HEK293 (cell line): ENCODE measurements around the gene TMEM184C.

Source experiments
- GLIS2 ChIP-seq: fragments of 450-650 bp; formaldehyde crosslinking; IDR thresholded peaks from 2 replicates; pipeline ENCODE4 v1.5.1; 2016; ENCODE audit warnings: missing biosample characterization, missing genetic modification characterization
- HOXC10 ChIP-seq: sonication (generic); formaldehyde crosslinking; IDR thresholded peaks from 2 replicates; pipeline ENCODE4 v1.8.1; 2023; ENCODE audit warnings: mild to moderate bottlenecking, missing genetic modification reagents
- HOXD13 ChIP-seq: sonication (generic); formaldehyde crosslinking; IDR thresholded peaks from 2 replicates; pipeline ENCODE4 v1.8.0; 2022; ENCODE audit warnings: missing genetic modification reagents, borderline replicate concordance
- KLF9 ChIP-seq: fragments of 450-650 bp; formaldehyde crosslinking; IDR thresholded peaks from 2 replicates; pipeline ENCODE4 v1.5.1; 2016; ENCODE audit warnings: missing biosample characterization, missing genetic modification characterization, low read depth
- TSHZ1 ChIP-seq: fragments of 450-650 bp; formaldehyde crosslinking; IDR thresholded peaks from 2 replicates; pipeline ENCODE4 v1.5.1; 2016; ENCODE audit warnings: missing biosample characterization, missing genetic modification characterization, borderline replicate concordance
- YY2 ChIP-seq: fragments of 450-650 bp; formaldehyde crosslinking; IDR thresholded peaks from 2 replicates; pipeline ENCODE4 v1.5.1; 2016; ENCODE audit warnings: missing biosample characterization, missing genetic modification characterization
- ZBTB20 ChIP-seq: fragments of 450-650 bp; formaldehyde crosslinking; IDR thresholded peaks from 2 replicates; pipeline ENCODE4 v1.5.1; 2016; ENCODE audit warnings: missing biosample characterization, missing genetic modification characterization
- ZIC2 ChIP-seq: fragments of 450-650 bp; formaldehyde crosslinking; IDR thresholded peaks from 2 replicates; pipeline ENCODE4 v1.5.1; 2016; ENCODE audit warnings: missing biosample characterization, missing genetic modification characterization
- ZNF114 ChIP-seq: fragments of 450-650 bp; formaldehyde crosslinking; IDR thresholded peaks from 2 replicates; pipeline ENCODE4 v1.5.0; 2017; ENCODE audit warnings: missing biosample characterization, missing genetic modification characterization
- ZNF138 ChIP-seq: fragments of 450-650 bp; formaldehyde crosslinking; IDR thresholded peaks from 2 replicates; pipeline ENCODE4 v1.5.1; 2016; ENCODE audit warnings: missing biosample characterization, missing genetic modification characterization, borderline replicate concordance
- ZNF174 ChIP-seq: fragments of 450-650 bp; formaldehyde crosslinking; IDR thresholded peaks from 2 replicates; pipeline ENCODE4 v1.5.0; 2017; ENCODE audit warnings: missing biosample characterization, mild to moderate bottlenecking, missing genetic modification characterization
- ZNF184 ChIP-seq: fragments of 450-650 bp; IDR thresholded peaks from 2 replicates; pipeline ENCODE4 v1.5.1; 2018; ENCODE audit warnings: missing biosample characterization, mild to moderate bottlenecking, missing genetic modification characterization
- ZNF2 ChIP-seq: fragments of 450-650 bp; formaldehyde crosslinking; IDR thresholded peaks from 2 replicates; pipeline ENCODE4 v1.5.1; 2016; ENCODE audit warnings: missing biosample characterization, missing genetic modification characterization
- ZNF214 ChIP-seq: fragments of 450-650 bp; formaldehyde crosslinking; IDR thresholded peaks from 2 replicates; pipeline ENCODE4 v1.5.1; 2017; ENCODE audit warnings: missing biosample characterization, mild to moderate bottlenecking, missing genetic modification characterization, borderline replicate concordance
- ZNF221 ChIP-seq: fragments of 450-650 bp; formaldehyde crosslinking; IDR thresholded peaks from 2 replicates; pipeline ENCODE4 v1.5.1; 2017; ENCODE audit warnings: missing biosample characterization, missing genetic modification characterization, borderline replicate concordance
- ZNF292 ChIP-seq: fragments of 450-650 bp; formaldehyde crosslinking; IDR thresholded peaks from 2 replicates; pipeline ENCODE4 v1.5.1; 2016; ENCODE audit warnings: low read depth, missing biosample characterization, missing genetic modification characterization, borderline replicate concordance
- ZNF302 ChIP-seq: fragments of 450-650 bp; formaldehyde crosslinking; IDR thresholded peaks from 2 replicates; pipeline ENCODE4 v1.5.1; 2016; ENCODE audit warnings: missing biosample characterization, missing genetic modification characterization, low read depth
- ZNF37A ChIP-seq: fragments of 450-650 bp; IDR thresholded peaks from 2 replicates; pipeline ENCODE4 v1.5.1; 2018; ENCODE audit warnings: missing biosample characterization, missing genetic modification characterization
- ZNF518A ChIP-seq: fragments of 450-650 bp; formaldehyde crosslinking; conservative IDR thresholded peaks from 2 replicates; pipeline ENCODE4 v1.5.1; 2016; ENCODE audit warnings: low read depth, missing biosample characterization, missing genetic modification characterization
- ZNF548 ChIP-seq: fragments of 450-650 bp; formaldehyde crosslinking; IDR thresholded peaks from 2 replicates; pipeline ENCODE4 v1.5.1; 2016; ENCODE audit warnings: missing biosample characterization, missing genetic modification characterization
- ZNF558 ChIP-seq: fragments of 450-650 bp; formaldehyde crosslinking; IDR thresholded peaks from 2 replicates; pipeline ENCODE4 v1.5.1; 2016; ENCODE audit warnings: missing biosample characterization, missing genetic modification characterization
- ZNF585B ChIP-seq: fragments of 450-650 bp; formaldehyde crosslinking; IDR thresholded peaks from 2 replicates; pipeline ENCODE4 v1.5.1; 2016; ENCODE audit warnings: missing biosample characterization, missing genetic modification characterization
- ZNF600 ChIP-seq: fragments of 450-650 bp; formaldehyde crosslinking; IDR thresholded peaks from 2 replicates; pipeline ENCODE4 v1.5.1; 2016; ENCODE audit warnings: missing biosample characterization, missing genetic modification characterization
- ZNF747 ChIP-seq: fragments of 450-650 bp; formaldehyde crosslinking; IDR thresholded peaks from 2 replicates; pipeline ENCODE4 v1.5.1; 2016; ENCODE audit warnings: missing biosample characterization, missing genetic modification characterization
- ZNF768 ChIP-seq: fragments of 450-650 bp; formaldehyde crosslinking; IDR thresholded peaks from 2 replicates; pipeline ENCODE4 v1.5.1; 2018; ENCODE audit warnings: missing biosample characterization, mild to moderate bottlenecking, missing genetic modification characterization
- ZNF785 ChIP-seq: fragments of 450-650 bp; formaldehyde crosslinking; IDR thresholded peaks from 2 replicates; pipeline ENCODE4 v1.5.1; 2016; ENCODE audit warnings: missing biosample characterization, missing genetic modification characterization
- ZNF791 ChIP-seq: fragments of 450-650 bp; formaldehyde crosslinking; IDR thresholded peaks from 2 replicates; pipeline ENCODE4 v1.5.1; 2016; ENCODE audit warnings: missing biosample characterization, missing genetic modification characterization
- ZXDB ChIP-seq: fragments of 450-650 bp; formaldehyde crosslinking; IDR thresholded peaks from 2 replicates; pipeline ENCODE4 v1.5.1; 2016; ENCODE audit warnings: missing biosample characterization, missing genetic modification characterization
- TF ChIP-seq, protein P1 (sequence below): fragments of 450-650 bp; formaldehyde crosslinking; IDR thresholded peaks from 2 replicates; pipeline ENCODE4 v1.5.1; 2016; ENCODE audit warnings: missing biosample characterization, missing genetic modification characterization
- TF ChIP-seq, protein P2 (sequence below): fragments of 450-650 bp; formaldehyde crosslinking; IDR thresholded peaks from 2 replicates; pipeline ENCODE4 v1.5.1; 2016; ENCODE audit warnings: missing biosample characterization, missing genetic modification characterization, low read depth

The TMEM184C gene

GRCh38 chr4:147617173-147617840, at the start of gene TMEM184C (continued):
- TF ChIP-seq, protein P1, sequence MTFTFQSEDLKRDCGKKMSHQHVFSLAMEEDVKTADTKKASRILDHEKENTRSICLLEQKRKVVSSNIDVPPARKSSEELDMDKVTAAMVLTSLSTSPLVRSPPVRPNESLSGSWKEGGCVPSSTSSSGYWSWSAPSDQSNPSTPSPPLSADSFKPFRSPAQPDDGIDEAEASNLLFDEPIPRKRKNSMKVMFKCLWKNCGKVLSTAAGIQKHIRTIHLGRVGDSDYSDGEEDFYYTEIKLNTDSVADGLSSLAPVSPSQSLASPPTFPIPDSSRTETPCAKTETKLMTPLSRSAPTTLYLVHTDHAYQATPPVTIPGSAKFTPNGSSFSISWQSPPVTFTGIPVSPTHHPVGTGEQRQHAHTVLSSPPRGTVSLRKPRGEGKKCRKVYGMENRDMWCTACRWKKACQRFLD (tag by site-specific recombination): no peak
- TF ChIP-seq ZBTB20 (tag by site-specific recombination) (no peak; the same call in 1 of the 2 replicates), TSHZ1 (tag by site-specific recombination) (no peak), ZNF292 (no peak), HOXD13 (CRISPR knock-in tag) (no peak), ZNF747 (tag by site-specific recombination) (no peak), ZNF558 (tag by site-specific recombination) (no peak), ZIC2 (tag by site-specific recombination) (no peak), ZNF585B (no peak), ZNF114 (tag by site-specific recombination) (no peak), ZNF768 (tag by site-specific recombination) (no peak), HOXC10 (no peak), ZNF785 (tag by site-specific recombination) (no peak), ZNF2 (tag by site-specific recombination) (0 out of 2 replicates have a peak, but pooled peaks have one; percentile 12), ZNF548 (tag by site-specific recombination) (no peak), ZXDB (tag by site-specific recombination) (peak; percentile 98), ZNF600 (tag by site-specific recombination) (no peak), ZNF184 (no peak), KLF9 (tag by site-specific recombination) (peak; percentile 61), ZNF302 (tag by site-specific recombination) (no peak), GLIS2 (tag by site-specific recombination) (peak; percentile 62), ZNF174 (tag by site-specific recombination) (no peak), YY2 (no peak), ZNF37A (no peak), ZNF221 (tag by site-specific recombination) (no peak), ZNF518A (tag by site-specific recombination) (peak; percentile 87), ZNF791 (tag by site-specific recombination) (no peak), ZNF214 (tag by site-specific recombination) (no peak), ZNF138 (tag by site-specific recombination) (no peak)
- TF ChIP-seq, protein P2, sequence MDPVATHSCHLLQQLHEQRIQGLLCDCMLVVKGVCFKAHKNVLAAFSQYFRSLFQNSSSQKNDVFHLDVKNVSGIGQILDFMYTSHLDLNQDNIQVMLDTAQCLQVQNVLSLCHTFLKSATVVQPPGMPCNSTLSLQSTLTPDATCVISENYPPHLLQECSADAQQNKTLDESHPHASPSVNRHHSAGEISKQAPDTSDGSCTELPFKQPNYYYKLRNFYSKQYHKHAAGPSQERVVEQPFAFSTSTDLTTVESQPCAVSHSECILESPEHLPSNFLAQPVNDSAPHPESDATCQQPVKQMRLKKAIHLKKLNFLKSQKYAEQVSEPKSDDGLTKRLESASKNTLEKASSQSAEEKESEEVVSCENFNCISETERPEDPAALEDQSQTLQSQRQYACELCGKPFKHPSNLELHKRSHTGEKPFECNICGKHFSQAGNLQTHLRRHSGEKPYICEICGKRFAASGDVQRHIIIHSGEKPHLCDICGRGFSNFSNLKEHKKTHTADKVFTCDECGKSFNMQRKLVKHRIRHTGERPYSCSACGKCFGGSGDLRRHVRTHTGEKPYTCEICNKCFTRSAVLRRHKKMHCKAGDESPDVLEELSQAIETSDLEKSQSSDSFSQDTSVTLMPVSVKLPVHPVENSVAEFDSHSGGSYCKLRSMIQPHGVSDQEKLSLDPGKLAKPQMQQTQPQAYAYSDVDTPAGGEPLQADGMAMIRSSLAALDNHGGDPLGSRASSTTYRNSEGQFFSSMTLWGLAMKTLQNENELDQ (tag by site-specific recombination): no peak
